Smooth muscle cell (in vitro differentiated cells): ENCODE results near the gene TBX3. TPM values are rescaled to one million over a fixed set of nuclear protein-coding genes. Genes with fewer than 3 reads are reported as not detected.

ENCODE experiments used
- DNase-seq: peaks from one replicate; lab custom pipeline; 2025; ENCODE audit not compliant: unreplicated experiment; lab: John Stamatoyannopoulos, UW
- H2AFZ ChIP-seq: fragments of 200-600 bp; sonication (generic); 2 replicates; pipeline ENCODE4 v1.6.0; 2016; ENCODE audit warnings: antibody characterized with exemption, low read depth, mild to moderate bottlenecking
- H3F3A ChIP-seq: fragments of 200-600 bp; sonication (generic); 2 replicates; pipeline ENCODE4 v1.6.0; 2017; ENCODE audit warnings: antibody characterized with exemption, low read depth
- H3K27ac ChIP-seq: fragments of 200-600 bp; sonication (generic); 2 replicates; pipeline ENCODE4 v1.5.1; 2016; ENCODE audit warnings: low read depth, mild to moderate bottlenecking
- H3K27me3 ChIP-seq: fragments of 200-600 bp; sonication (generic); 2 replicates; pipeline ENCODE4 v1.6.1; 2016; ENCODE audit warnings: low read depth, mild to moderate bottlenecking
- H3K36me3 ChIP-seq: fragments of 200-600 bp; sonication (generic); 2 replicates; pipeline ENCODE4 v1.5.1; 2016; ENCODE audit warnings: low read depth
- H3K4me1 ChIP-seq: fragments of 200-600 bp; sonication (generic); 2 replicates; pipeline ENCODE4 v1.5.1; 2016; ENCODE audit warnings: low read depth
- H3K4me2 ChIP-seq: fragments of 200-600 bp; sonication (generic); 2 replicates; pipeline ENCODE4 v1.6.0; 2016; ENCODE audit warnings: mild to moderate bottlenecking
- H3K4me3 ChIP-seq: fragments of 200-600 bp; sonication (generic); 2 replicates; pipeline ENCODE4 v1.5.1; 2016; ENCODE audit warnings: mild to moderate bottlenecking
- H3K79me2 ChIP-seq: fragments of 200-600 bp; sonication (generic); 2 replicates; pipeline ENCODE4 v1.6.0; 2016; ENCODE audit warnings: low read depth, mild to moderate bottlenecking
- H3K9ac ChIP-seq: fragments of 200-600 bp; sonication (generic); 2 replicates; pipeline ENCODE4 v1.6.0; 2016; ENCODE audit warnings: low read depth
- H3K9me3 ChIP-seq: fragments of 200-600 bp; sonication (generic); replicated peaks from 2 replicates; pipeline ENCODE4 v1.5.1; 2016; ENCODE audit warnings: low read depth
- H4K20me1 ChIP-seq: fragments of 200-600 bp; sonication (generic); 2 replicates; pipeline ENCODE4 v1.6.0; 2016; ENCODE audit warnings: low read depth
- CTCF ChIP-seq: fragments of 200-600 bp; sonication (generic); IDR thresholded peaks from 2 replicates; pipeline ENCODE4 v1.5.1; 2017; ENCODE audit warnings: borderline replicate concordance, mild to moderate bottlenecking, antibody characterized with exemption; ENCODE audit not compliant: insufficient read depth, poor library complexity, severe bottlenecking
- WGBS: methylation state at CpG from one replicate; pipeline ENCODE4 v1.1.7; 2016; ENCODE audit warnings: low lambda C conversion rate; 5-methylcytosine and 5-hydroxymethylcytosine counted together
- polyA plus RNA-seq: library from polyadenylated mRNA; unstranded; fragments of >200 nt; fragmentation: Nextera tagmentation; extraction: Ambion mirVana; gene quantifications from 2 replicates; pipeline ENCODE4 v1.2.1, GENCODE V29; 2016
- total RNA-seq: library from RNA; depleted of rRNA; stranded (reverse); fragments of >200 nt; gene quantifications from 2 replicates; pipeline ENCODE4 v1.2.3, GENCODE V29; 2014

Gene TBX3
- total and polyA plus RNA-seq, 2 experiments from 2014 or later, result 100 TPM

GRCh38 chr12:114687802-114688201 lies 3.8 kb upstream of the TBX3 start:
- Histone ChIP-seq H3K4me2 (peak overlapping the region; percentile 89), H3K27me3 (no peaks in the 10 kb centered on the region), H3K36me3 (no peaks in the 10 kb centered on the region), H3K79me2 (peaks cover 64% of the 10 kb centered on the region), H3F3A (peaks cover 13% of the 10 kb centered on the region), H2AFZ (peak overlapping the region; percentile 67), H3K9me3 (no peaks in the 10 kb centered on the region), H3K4me1 (peaks cover 32% of the 10 kb centered on the region), H4K20me1 (peaks cover 10% of the 10 kb centered on the region), H3K27ac (peak overlapping the region; percentile 99), H3K9ac (peak overlapping the region; percentile 59), H3K4me3 (peak overlapping the region; percentile 88)
- no peak for TF ChIP-seq CTCF
- no peak for DNase-seq
- 15% methylated on average over 12 of the region's 12 CpGs for WGBS

GRCh38 chr12:114686773-114687500 lies 3.0 kb upstream of the TBX3 start:
- Histone ChIP-seq H3K9ac (peak overlapping the region; percentile 59), H3K27ac (peak overlapping the region; percentile 99), H4K20me1 (peaks cover 19% of the 10 kb centered on the region), H3K9me3 (no peaks in the 10 kb centered on the region), H3K27me3 (no peaks in the 10 kb centered on the region), H3K4me1 (peaks cover 32% of the 10 kb centered on the region), H3K79me2 (peaks cover 65% of the 10 kb centered on the region), H3K4me2 (peak overlapping the region; percentile 89), H3K36me3 (no peaks in the 10 kb centered on the region), H2AFZ (peak overlapping the region; percentile 79), H3F3A (peaks cover 15% of the 10 kb centered on the region), H3K4me3 (peak overlapping the region; percentile 88)
- no peak for DNase-seq
- TF ChIP-seq CTCF, result no peak
- WGBS, result 4% methylated on average over 41 of the region's 41 CpGs

- Histone ChIP-seq H3K36me3 (no peaks in the 10 kb centered on the region), H3K4me3 (peak overlapping the region; percentile 88), H3K4me2 (peak overlapping the region; percentile 89), H2AFZ (peak overlapping the region; percentile 79), H3K27me3 (no peaks in the 10 kb centered on the region), H3K27ac (peak overlapping the region; percentile 99), H4K20me1 (peaks cover 24% of the 10 kb centered on the region), H3K79me2 (peaks cover 69% of the 10 kb centered on the region), H3F3A (peaks cover 20% of the 10 kb centered on the region), H3K4me1 (peaks cover 32% of the 10 kb centered on the region), H3K9ac (peak overlapping the region; percentile 59), H3K9me3 (no peaks in the 10 kb centered on the region)
- DNase-seq, result no peak
- no peak for TF ChIP-seq CTCF
- WGBS, result 3% methylated on average over 11 of the region's 11 CpGs
Measured at GRCh38 chr12:114686426-114686772, 2.4 kb upstream of the TBX3 start.

GRCh38 chr12:114685869-114686268 lies 1.9 kb upstream of the TBX3 start:
- peak overlapping the region; percentile 59 for H3K9ac ChIP-seq
- DNase-seq, result no peak
- H3K36me3 ChIP-seq, result no peaks in the 10 kb centered on the region
- H4K20me1 ChIP-seq, result peaks cover 30% of the 10 kb centered on the region
- peaks cover 32% of the 10 kb centered on the region for H3K4me1 ChIP-seq
- peaks cover 69% of the 10 kb centered on the region for H3K79me2 ChIP-seq
- H3K27ac ChIP-seq, result peak overlapping the region; percentile 99
- H3K27me3 ChIP-seq, result no peaks in the 10 kb centered on the region
- H3K4me2 ChIP-seq, result peak overlapping the region; percentile 89
- H3F3A ChIP-seq, result peaks cover 25% of the 10 kb centered on the region
- H3K9me3 ChIP-seq, result no peaks in the 10 kb centered on the region
- 4% methylated on average over 17 of the region's 17 CpGs for WGBS
- TF ChIP-seq CTCF, result no peak
- H3K4me3 ChIP-seq, result peak overlapping the region; percentile 88
- H2AFZ ChIP-seq, result peak overlapping the region; percentile 79
